22Rv1 (cell line): ENCODE results near the gene PPP1R12B.
"Not testable (repeated sequence)": the region's sequence is repeated elsewhere in the genome, so short reads cannot be mapped to it uniquely, and the experiment has no call there.

ENCODE experiments used
- CTCF ChIP-seq: fragments of 450-650 bp; IDR thresholded peaks from 2 replicates; pipeline ENCODE4 v1.5.1; 2017; ENCODE audit warnings: mild to moderate bottlenecking
- ZFX ChIP-seq: fragments of 450-650 bp; IDR thresholded peaks from 2 replicates; pipeline ENCODE4 v1.6.1; 2017; ENCODE audit warnings: antibody characterized with exemption, borderline replicate concordance

- TF ChIP-seq CTCF, ZFX: not testable (repeated sequence)
Observed at GRCh38 chr1:202479661-202480060, 131.2 kb downstream of the PPP1R12B start.
